H9 (cell line): ENCODE data around the gene CACNA1I. TPM values are rescaled to one million over a fixed set of nuclear protein-coding genes. Genes with fewer than 3 reads are reported as not detected.

Experiments used
- DNase-seq: peaks from one replicate; pipeline ENCODE4 v3.0.0-alpha.2; 2017
- H2AFZ ChIP-seq: one replicate; pipeline ENCODE4 v1.6.1; 2013; ENCODE audit warnings: mild to moderate bottlenecking, low read length, control low read depth, moderate library complexity
- H2AK5ac ChIP-seq: 2 replicates; pipeline ENCODE4 v1.6.1; 2013; ENCODE audit warnings: low read length, control low read depth, mixed read lengths; ENCODE audit not compliant: insufficient read length
- H2BK120ac ChIP-seq: one replicate; pipeline ENCODE4 v1.6.1; 2013; ENCODE audit warnings: low read depth, mild to moderate bottlenecking, low read length, control low read depth, inconsistent platforms; ENCODE audit not compliant: poor library complexity, severe bottlenecking
- H2BK12ac ChIP-seq: 2 replicates; pipeline ENCODE4 v1.6.1; 2013; ENCODE audit warnings: low read length, control low read depth, mixed read lengths, low read depth; ENCODE audit not compliant: insufficient read length
- H2BK15ac ChIP-seq: 2 replicates; pipeline ENCODE4 v1.6.1; 2013; ENCODE audit warnings: low read depth, low read length, control low read depth
- H2BK20ac ChIP-seq: one replicate; pipeline ENCODE4 v1.6.1; 2013; ENCODE audit warnings: low read depth, mild to moderate bottlenecking, low read length, control low read depth, inconsistent platforms; ENCODE audit not compliant: poor library complexity, severe bottlenecking
- H2BK5ac ChIP-seq: 2 replicates; pipeline ENCODE4 v1.6.1; 2013; ENCODE audit warnings: low read length, control low read depth, mixed read lengths; ENCODE audit not compliant: insufficient read length
- H3K14ac ChIP-seq: 2 replicates; pipeline ENCODE4 v1.6.1; 2013; ENCODE audit warnings: low read length, control low read depth; ENCODE audit not compliant: insufficient read depth
- H3K18ac ChIP-seq: 2 replicates; pipeline ENCODE4 v1.6.1; 2013; ENCODE audit warnings: low read depth, mild to moderate bottlenecking, mixed read lengths, low read length, control low read depth; ENCODE audit not compliant: insufficient read length
- H3K23ac ChIP-seq: 2 replicates; pipeline ENCODE4 v1.6.1; 2013; ENCODE audit warnings: low read length, control low read depth, mixed read lengths, low read depth; ENCODE audit not compliant: insufficient read length
- H3K23me2 ChIP-seq: 2 replicates; pipeline ENCODE4 v1.6.1; 2013; ENCODE audit warnings: low read depth, mild to moderate bottlenecking, mixed read lengths, low read length, control low read depth; ENCODE audit not compliant: insufficient read length, poor library complexity, severe bottlenecking
- H3K27ac ChIP-seq: 2 replicates; pipeline ENCODE4 v1.5.1; 2013; ENCODE audit warnings: low read length, control low read depth, mixed read lengths, low read depth; ENCODE audit not compliant: insufficient read length
- H3K27me3 ChIP-seq: 2 replicates; pipeline ENCODE4 v1.6.1; 2013; ENCODE audit warnings: low read length, control low read depth, inconsistent platforms; ENCODE audit not compliant: insufficient read depth
- H3K4ac ChIP-seq: 2 replicates; pipeline ENCODE4 v1.6.1; 2013; ENCODE audit warnings: low read depth, mild to moderate bottlenecking, control low read depth, inconsistent platforms, low read length, moderate library complexity
- H3K4me1 ChIP-seq: 2 replicates; pipeline ENCODE4 v1.6.1; 2013; ENCODE audit warnings: low read length, control low read depth, inconsistent platforms; ENCODE audit not compliant: insufficient read depth
- H3K4me2 ChIP-seq: 2 replicates; pipeline ENCODE4 v1.6.1; 2013; ENCODE audit warnings: low read length, control low read depth, mixed read lengths; ENCODE audit not compliant: insufficient read length, insufficient read depth
- H3K56ac ChIP-seq: 2 replicates; pipeline ENCODE4 v1.6.1; 2013; ENCODE audit warnings: low read depth, mild to moderate bottlenecking, mixed read lengths, low read length, control low read depth; ENCODE audit not compliant: insufficient read length
- H3K79me1 ChIP-seq: 2 replicates; pipeline ENCODE4 v1.6.1; 2013; ENCODE audit warnings: low read depth, mild to moderate bottlenecking, moderate library complexity, low read length, control low read depth, inconsistent platforms; ENCODE audit not compliant: insufficient read depth, poor library complexity, severe bottlenecking
- H3K79me2 ChIP-seq: 2 replicates; pipeline ENCODE4 v1.6.1; 2013; ENCODE audit warnings: low read length, control low read depth, inconsistent platforms; ENCODE audit not compliant: insufficient read depth
- H3K9ac ChIP-seq: 2 replicates; pipeline ENCODE4 v1.6.1; 2013; ENCODE audit warnings: low read length, control low read depth, mixed read lengths; ENCODE audit not compliant: insufficient read length; ENCODE audit errors: extremely low read depth
- H3K9me3 ChIP-seq: one replicate; pipeline ENCODE4 v1.6.1; 2013; ENCODE audit warnings: low read depth, low read length, inconsistent platforms; ENCODE audit not compliant: control insufficient read depth
- H3T11ph ChIP-seq: one replicate; pipeline ENCODE4 v1.6.1; 2013; ENCODE audit warnings: mild to moderate bottlenecking, low read length, control low read depth, inconsistent platforms
- H4K20me1 ChIP-seq: one replicate; pipeline ENCODE4 v1.6.1; 2013; ENCODE audit not compliant: control insufficient read depth, insufficient read length, insufficient read depth
- H4K5ac ChIP-seq: 2 replicates; pipeline ENCODE4 v1.6.1; 2013; ENCODE audit warnings: low read depth, mild to moderate bottlenecking, mixed read lengths, low read length, control low read depth; ENCODE audit not compliant: insufficient read length
- H4K8ac ChIP-seq: replicated peaks from 2 replicates; pipeline ENCODE4 v1.6.1; 2013; ENCODE audit warnings: low read length, control low read depth, mixed read lengths, low read depth; ENCODE audit not compliant: insufficient read length
- H4K91ac ChIP-seq: 2 replicates; pipeline ENCODE4 v1.6.1; 2013; ENCODE audit warnings: low read depth, mild to moderate bottlenecking, moderate library complexity, mixed read lengths, low read length, control low read depth; ENCODE audit not compliant: insufficient read length
- H3K27ac Mint-ChIP-seq, 3 experiments: 2 replicates in 2 of 3; 3 replicates in 1 of 3; pipeline ENCODE4 v1.8.0; 2020 to 2021; ENCODE audit warnings: mixed read lengths in 3 of 3, mild to moderate bottlenecking in 1 of 3, moderate library complexity in 1 of 3
- H3K27me3 Mint-ChIP-seq: 2 replicates; pipeline ENCODE4 v1.8.0; 2021; ENCODE audit warnings: low read depth, mild to moderate bottlenecking, moderate library complexity, mixed read lengths
- H3K36me3 Mint-ChIP-seq, 3 experiments: 2 replicates in 2 of 3; 3 replicates in 1 of 3; pipeline ENCODE4 v1.8.0; 2020 to 2021; ENCODE audit warnings: low read depth in 3 of 3, mixed read lengths in 3 of 3; ENCODE audit not compliant: insufficient read depth in 1 of 3
- H3K4me1 Mint-ChIP-seq, 2 experiments: 2 replicates each; pipeline ENCODE4 v1.8.0; 2020; ENCODE audit warnings: mixed read lengths in 2 of 2
- H3K4me3 Mint-ChIP-seq, 2 experiments: 2 replicates in 1 of 2; 3 replicates in 1 of 2; pipeline ENCODE4 v1.8.0; 2020 to 2021; ENCODE audit warnings: mild to moderate bottlenecking in 2 of 2, mixed read lengths in 2 of 2, moderate library complexity in 1 of 2
- H3K9me3 Mint-ChIP-seq, 2 experiments: 2 replicates in 1 of 2; 3 replicates in 1 of 2; pipeline ENCODE4 v1.8.0; 2020; ENCODE audit warnings: mild to moderate bottlenecking in 2 of 2, mixed read lengths in 2 of 2, moderate library complexity in 1 of 2
- CTCF ChIP-seq: fragments of 200-600 bp; sonication (generic); conservative IDR thresholded peaks from 3 replicates; pipeline ENCODE4 v1.8.0; 2021; ENCODE audit warnings: antibody characterized with exemption, mild to moderate bottlenecking
- WGBS: extraction: QIAGEN DNeasy Blood & Tissue Kit; methylation state at CpG from one replicate; pipeline ENCODE4 v1.1.7; 2013; ENCODE audit warnings: missing lambda C conversion rate, low lambda C conversion rate, mixed read lengths; ENCODE audit not compliant: insufficient read length; ENCODE audit errors: extremely low coverage; 5-methylcytosine and 5-hydroxymethylcytosine counted together
- total RNA-seq: library from RNA; stranded (reverse); gene quantifications from 2 replicates; pipeline ENCODE4 v1.2.1, GENCODE V29; 2021

Gene CACNA1I
- total RNA-seq, 1 experiment from 2014 or later = 0.50 TPM

GRCh38 chr22:39738746-39739145 lies 168.2 kb downstream of the CACNA1I start:
- no peaks in the 10 kb centered on the region for H3K36me3 Mint-ChIP-seq
- no peak for TF ChIP-seq CTCF

More at GRCh38 chr22:39738746-39739145, 168.2 kb downstream of the CACNA1I start:
- no peak overlapping the region for H2BK12ac ChIP-seq
- H4K20me1 ChIP-seq = no peaks in the 10 kb centered on the region
- no peak overlapping the region for H3K14ac ChIP-seq
- no CpG with 5 or more reads among the region's 1 CpG for WGBS
- H3K23me2 ChIP-seq = no peaks in the 10 kb centered on the region
- H4K5ac ChIP-seq = no peak overlapping the region
- no peak overlapping the region for H3T11ph ChIP-seq
- H2BK120ac ChIP-seq = no peak overlapping the region
- no peak overlapping the region for H3K23ac ChIP-seq
- no peak overlapping the region for H4K8ac ChIP-seq
- Mint-ChIP-seq H3K4me3 (no peak overlapping the region), H3K9me3 (no peaks in the 10 kb centered on the region; a peak in 2 of 5 replicates), H3K27me3 (peaks cover 8% of the 10 kb centered on the region), H3K4me1 (peaks cover 7 to 14% of the 10 kb centered on the region in 2 experiments), H3K27ac (no peak overlapping the region)
- H3K27ac ChIP-seq = no peak overlapping the region
- H3K56ac ChIP-seq = no peak overlapping the region
- no peaks in the 10 kb centered on the region for H3K9me3 ChIP-seq
- no peak overlapping the region for H2BK20ac ChIP-seq
- no peaks in the 10 kb centered on the region for H3K79me2 ChIP-seq
- H2AFZ ChIP-seq = no peak overlapping the region
- H3K4me1 ChIP-seq = no peaks in the 10 kb centered on the region
- no peak overlapping the region for H3K9ac ChIP-seq
- no peaks in the 10 kb centered on the region for H3K79me1 ChIP-seq
- no peak overlapping the region for H2BK15ac ChIP-seq
- no peak overlapping the region for H3K4ac ChIP-seq
- H2BK5ac ChIP-seq = no peak overlapping the region
- no peak overlapping the region for H2AK5ac ChIP-seq
- H4K91ac ChIP-seq = no peak overlapping the region
- no peak overlapping the region for H3K18ac ChIP-seq
- H3K4me2 ChIP-seq = no peak overlapping the region
- DNase-seq = no peak
- H3K27me3 ChIP-seq = no peaks in the 10 kb centered on the region

Other genes with a start within 250 kb of the CACNA1I start
- 13.2 and 14.3 TPM in 2 replicates for gene SYNGR1, start 220.8 kb upstream of the CACNA1I start, total RNA-seq
- 16.6 and 20.3 TPM in 2 replicates for gene TAB1, start 171.0 kb upstream of the CACNA1I start, total RNA-seq
- gene MGAT3, start 113.7 kb upstream of the CACNA1I start, total RNA-seq = 4.7 and 5.0 TPM in 2 replicates
- 32.6 and 34.7 TPM in 2 replicates for gene MIEF1, start 68.5 kb upstream of the CACNA1I start, total RNA-seq
- 455 TPM in 2 replicates for gene ATF4, start 50.2 kb upstream of the CACNA1I start, total RNA-seq
- 65.0 and 72.2 TPM in 2 replicates for gene RPS19BP1, start 38.0 kb upstream of the CACNA1I start, total RNA-seq